Panc1 (cell line): ENCODE measurements around the gene ILDR2. TPM values are rescaled to one million over a fixed set of nuclear protein-coding genes. Genes with fewer than 3 reads are reported as not detected.

ENCODE experiments used
- ATAC-seq: fragments of 200-7000 bp; cut with Tn5 transposase; 2 replicates; pipeline ENCODE4 v1.9.1; 2020; ENCODE audit warnings: mild to moderate bottlenecking, moderate library complexity
- Bru-seq: library from RNA; stranded (reverse); fragments of 400-500 nt; gene quantifications from one replicate; lab custom pipeline; 2021; lab: Mats Ljungman, UMichigan
- BruChase-seq, 2 experiments: library from RNA; stranded (reverse); fragments of 400-500 nt; gene quantifications; one replicate each; lab custom pipeline; 2021; lab: Mats Ljungman, UMichigan
- BruUV-seq: library from RNA; stranded (reverse); fragments of 400-500 nt; replicated peaks from 2 replicates; lab custom pipeline; 2021; lab: Mats Ljungman, UMichigan
- CTCF ChIA-PET: fragments of 300-600 bp; sonication (Branson Sonifier 250); formaldehyde crosslinking; loops from one replicate; lab custom pipeline; 2022; ENCODE audit warnings: antibody characterized with exemption; lab: Charles Lee
- POLR2A ChIA-PET: fragments of 300-600 bp; sonication (Branson Sonifier 250); formaldehyde crosslinking; loops from one replicate; lab custom pipeline; 2022; ENCODE audit warnings: antibody characterized with exemption; lab: Charles Lee
- DNase-seq: peaks from one replicate; pipeline ENCODE4 v3.0.0-alpha.2; 2010; ENCODE audit warnings: low read depth, low spot score
- H3K27ac ChIP-seq: 2 replicates; pipeline ENCODE4 v1.5.1; 2011; ENCODE audit warnings: mild to moderate bottlenecking, low read length, inconsistent platforms
- H3K27me3 ChIP-seq: fragments of 200-500 bp; sonication (Bioruptor generic); 2 replicates; pipeline ENCODE4 v1.6.0; 2014; ENCODE audit warnings: low read length, inconsistent platforms; ENCODE audit not compliant: control insufficient read depth, insufficient read depth
- H3K36me3 ChIP-seq: fragments of 200-500 bp; sonication (Bioruptor generic); 2 replicates; pipeline ENCODE4 v1.5.1; 2014; ENCODE audit warnings: inconsistent platforms, mild to moderate bottlenecking, low read length, moderate library complexity; ENCODE audit not compliant: control insufficient read depth, insufficient read depth
- H3K4me1 ChIP-seq: 2 replicates; pipeline ENCODE4 v1.5.1; 2011; ENCODE audit warnings: inconsistent platforms, mild to moderate bottlenecking, low read length, moderate library complexity; ENCODE audit not compliant: control insufficient read depth, insufficient read depth
- H3K4me3 ChIP-seq, 2 experiments: 2 replicates each; pipeline ENCODE4 v1.5.1; 2011 to 2012; ENCODE audit warnings: low read depth in 2 of 2, low read length in 2 of 2, mild to moderate bottlenecking in 2 of 2, inconsistent platforms in 1 of 2, moderate library complexity in 1 of 2
- H3K9me3 ChIP-seq: fragments of 200-500 bp; sonication (Bioruptor generic); 2 replicates; pipeline ENCODE4 v1.5.1; 2014; ENCODE audit warnings: low read depth, mild to moderate bottlenecking, inconsistent platforms, low read length, moderate library complexity; ENCODE audit not compliant: control insufficient read depth, insufficient read depth
- CTCF ChIP-seq: fragments of 450-650 bp; IDR thresholded peaks from 2 replicates; pipeline ENCODE4 v1.5.1; 2017; ENCODE audit warnings: mild to moderate bottlenecking
- POLR2AphosphoS5 ChIP-seq: IDR thresholded peaks from 2 replicates; pipeline ENCODE4 v1.6.1; 2012; ENCODE audit warnings: mild to moderate bottlenecking, low read depth, low read length, moderate library complexity
- SIN3A ChIP-seq: IDR thresholded peaks from 2 replicates; pipeline ENCODE4 v1.6.1; 2012; ENCODE audit warnings: low read depth, mild to moderate bottlenecking, low read length, moderate library complexity, borderline replicate concordance; ENCODE audit not compliant: insufficient read depth
- TCF7L2 ChIP-seq: IDR thresholded peaks from 2 replicates; pipeline ENCODE4 v1.6.1; 2011; ENCODE audit warnings: mild to moderate bottlenecking, low read depth, low read length, inconsistent platforms
- in situ Hi-C: cut with HindIII; loops from 2 replicates; pipeline ENCODE4 v1.10.0; 2016; ENCODE audit warnings: low sequenced_read_pairs, low pct_unique_long_range_greater_than_20kb
- intact Hi-C: fragments of 100-400 bp; cut with micrococcal nuclease; formaldehyde crosslinking; loops from one replicate; pipeline ENCODE4 v1.10.0; 2022; ENCODE audit not compliant: unreplicated experiment
- long read RNA-seq: library from polyadenylated mRNA; unstranded; transcript quantifications from one replicate; pipeline ENCODE4 v2.0.0, GENCODE V29; 2021; ENCODE audit not compliant: unreplicated experiment
- polyA plus RNA-seq: library from polyadenylated mRNA; unstranded; fragments of >200 nt; gene quantifications from one replicate; pipeline ENCODE4 v1.2.1, GENCODE V29; 2012; ENCODE audit warnings: missing spikeins; ENCODE audit not compliant: insufficient read length
- total RNA-seq: library from RNA; stranded (reverse); gene quantifications from one replicate; pipeline ENCODE4 v1.2.1, GENCODE V29; 2021; ENCODE audit not compliant: unreplicated experiment
- TF ChIP-seq, protein P1 (sequence below), 2 experiments: IDR thresholded peaks; 2 replicates each; pipeline ENCODE4 v1.6.1; 2011 to 2012; ENCODE audit warnings: low read depth in 2 of 2, control low read depth in 1 of 2, low read length in 1 of 2, mild to moderate bottlenecking in 1 of 2, moderate library complexity in 1 of 2; ENCODE audit not compliant: insufficient read depth in 1 of 2

Gene ILDR2
- total RNA-seq (0.08 TPM), Bru-seq, nascent RNA (percentile 6 among the genes with signal in this experiment), BruChase-seq, experiment 1, labeled RNA remaining after a 2-hour chase (percentile 8 among the genes with signal in this experiment), BruChase-seq, experiment 2, labeled RNA remaining after a 6-hour chase (percentile 12 among the genes with signal in this experiment)
- polyA plus RNA-seq: not detected
- long read RNA-seq, partial matches to known transcripts: 0 of 2 reads
- long read RNA-seq, other reads (novel, unspliced or antisense): 2 of 2 reads

DNA sequence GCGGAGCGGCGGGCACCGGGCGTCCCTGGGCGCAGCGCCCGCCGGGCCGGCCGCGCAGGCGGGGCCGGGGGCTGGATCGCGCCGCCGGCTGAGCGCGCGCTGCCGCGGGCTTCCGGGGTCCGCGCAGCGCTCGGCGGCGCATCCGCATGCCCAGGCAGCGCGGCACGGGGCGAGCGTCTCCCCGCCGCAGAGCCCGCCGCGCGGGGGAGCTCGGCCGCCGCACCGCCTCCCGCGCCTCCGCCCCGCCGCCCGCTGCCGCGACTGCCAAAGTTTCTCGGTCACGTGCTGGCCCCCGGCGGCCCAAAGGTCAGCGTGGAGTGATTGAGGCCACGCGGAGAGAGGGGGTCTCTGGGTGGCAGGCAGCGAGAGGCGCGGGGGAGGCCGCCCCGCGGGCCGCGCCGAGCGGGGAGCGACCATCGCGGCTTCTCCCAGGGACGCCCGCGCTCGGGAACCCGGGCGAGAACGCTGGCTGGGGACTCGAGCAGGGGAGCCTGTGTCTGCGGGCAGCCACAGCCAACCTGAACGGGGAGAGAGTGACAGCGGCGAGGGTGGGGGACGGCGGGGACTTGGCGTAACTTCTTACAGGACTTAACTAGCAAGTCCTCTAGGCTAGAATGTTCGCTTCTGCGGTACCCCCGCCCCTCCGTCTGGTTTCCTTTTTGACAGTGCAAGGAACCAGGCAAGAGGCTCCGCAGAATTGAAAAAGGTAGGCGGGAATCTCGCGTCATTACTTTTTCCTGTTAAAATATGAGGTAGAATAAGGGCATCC lies at the start of gene ILDR2:
ILDR2 (minus strand) TSS at position 180 of the 769 bp plus-strand sequence. CDS start 272 bp downstream, outside the sequence.
- H3K27ac ChIP-seq: no peak within 1 kb of the TSS
- TF ChIP-seq POLR2AphosphoS5 (no peak), CTCF (peak; percentile 65)
- no peaks in the 10 kb centered on the region; the same call in 1 of the 2 replicates for H3K36me3 ChIP-seq
- H3K9me3 ChIP-seq: no peaks in the 10 kb centered on the region
- CTCF ChIA-PET: no interaction called here
- peak; percentile 90 for ATAC-seq
- H3K27me3 ChIP-seq: peaks cover 33% of the 10 kb centered on the region
- DNase-seq: no peak
- H3K4me3 ChIP-seq: peak within 1 kb of the TSS; percentile 45 to 57
- intact Hi-C loops: no loop called here
- POLR2A ChIA-PET: no interaction called here
- H3K4me1 ChIP-seq: peaks cover 6% of the 10 kb centered on the region
- BruUV-seq: no TSS peak
- in situ Hi-C loops: no loop called here

- CTCF ChIA-PET: no interaction called here
- no peaks in the 10 kb centered on the region for H3K9me3 ChIP-seq
- no TSS peak for BruUV-seq
Observed at GRCh38 chr1:167022384-167022783, 47.0 kb upstream of the ILDR2 start.

More at GRCh38 chr1:167022384-167022783, 47.0 kb upstream of the ILDR2 start:
- no peak for TF ChIP-seq SIN3A
- TF ChIP-seq TCF7L2: no peak
- TF ChIP-seq CTCF: no peak
- TF ChIP-seq POLR2AphosphoS5: no peak
- TF ChIP-seq, protein P1, sequence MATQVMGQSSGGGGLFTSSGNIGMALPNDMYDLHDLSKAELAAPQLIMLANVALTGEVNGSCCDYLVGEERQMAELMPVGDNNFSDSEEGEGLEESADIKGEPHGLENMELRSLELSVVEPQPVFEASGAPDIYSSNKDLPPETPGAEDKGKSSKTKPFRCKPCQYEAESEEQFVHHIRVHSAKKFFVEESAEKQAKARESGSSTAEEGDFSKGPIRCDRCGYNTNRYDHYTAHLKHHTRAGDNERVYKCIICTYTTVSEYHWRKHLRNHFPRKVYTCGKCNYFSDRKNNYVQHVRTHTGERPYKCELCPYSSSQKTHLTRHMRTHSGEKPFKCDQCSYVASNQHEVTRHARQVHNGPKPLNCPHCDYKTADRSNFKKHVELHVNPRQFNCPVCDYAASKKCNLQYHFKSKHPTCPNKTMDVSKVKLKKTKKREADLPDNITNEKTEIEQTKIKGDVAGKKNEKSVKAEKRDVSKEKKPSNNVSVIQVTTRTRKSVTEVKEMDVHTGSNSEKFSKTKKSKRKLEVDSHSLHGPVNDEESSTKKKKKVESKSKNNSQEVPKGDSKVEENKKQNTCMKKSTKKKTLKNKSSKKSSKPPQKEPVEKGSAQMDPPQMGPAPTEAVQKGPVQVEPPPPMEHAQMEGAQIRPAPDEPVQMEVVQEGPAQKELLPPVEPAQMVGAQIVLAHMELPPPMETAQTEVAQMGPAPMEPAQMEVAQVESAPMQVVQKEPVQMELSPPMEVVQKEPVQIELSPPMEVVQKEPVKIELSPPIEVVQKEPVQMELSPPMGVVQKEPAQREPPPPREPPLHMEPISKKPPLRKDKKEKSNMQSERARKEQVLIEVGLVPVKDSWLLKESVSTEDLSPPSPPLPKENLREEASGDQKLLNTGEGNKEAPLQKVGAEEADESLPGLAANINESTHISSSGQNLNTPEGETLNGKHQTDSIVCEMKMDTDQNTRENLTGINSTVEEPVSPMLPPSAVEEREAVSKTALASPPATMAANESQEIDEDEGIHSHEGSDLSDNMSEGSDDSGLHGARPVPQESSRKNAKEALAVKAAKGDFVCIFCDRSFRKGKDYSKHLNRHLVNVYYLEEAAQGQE (IDR thresholded peaks at IDR 0.05; ENCODE audit: insufficient read depth in 1 of 2, low read depth in 2 of 2, low read length in 1 of 2): no peak
- Histone ChIP-seq H3K36me3 (no peaks in the 10 kb centered on the region; the same call in 1 of the 2 replicates), H3K4me3 (no peak overlapping the region), H3K27ac (no peak overlapping the region), H3K4me1 (no peaks in the 10 kb centered on the region), H3K27me3 (peaks cover 5% of the 10 kb centered on the region; the same call in 1 of the 2 replicates)
- POLR2A ChIA-PET: no interaction called here
- DNase-seq (no peak), ATAC-seq (no peak)
- in situ Hi-C loops: no loop called here
- intact Hi-C loops: no loop called here
